SKM-1 treated with dmso at 0.1 percent for 144 hours (cell line): ENCODE results near the gene TWF1.
"Not testable (repeated sequence)": the region's sequence is repeated elsewhere in the genome, so short reads cannot be mapped to it uniquely, and the experiment has no call there.

Experiments
- DNase-seq: peaks from one replicate; lab custom pipeline; 2025; ENCODE audit not compliant: unreplicated experiment; lab: John Stamatoyannopoulos, UW

Gene TWF1

DNA sequence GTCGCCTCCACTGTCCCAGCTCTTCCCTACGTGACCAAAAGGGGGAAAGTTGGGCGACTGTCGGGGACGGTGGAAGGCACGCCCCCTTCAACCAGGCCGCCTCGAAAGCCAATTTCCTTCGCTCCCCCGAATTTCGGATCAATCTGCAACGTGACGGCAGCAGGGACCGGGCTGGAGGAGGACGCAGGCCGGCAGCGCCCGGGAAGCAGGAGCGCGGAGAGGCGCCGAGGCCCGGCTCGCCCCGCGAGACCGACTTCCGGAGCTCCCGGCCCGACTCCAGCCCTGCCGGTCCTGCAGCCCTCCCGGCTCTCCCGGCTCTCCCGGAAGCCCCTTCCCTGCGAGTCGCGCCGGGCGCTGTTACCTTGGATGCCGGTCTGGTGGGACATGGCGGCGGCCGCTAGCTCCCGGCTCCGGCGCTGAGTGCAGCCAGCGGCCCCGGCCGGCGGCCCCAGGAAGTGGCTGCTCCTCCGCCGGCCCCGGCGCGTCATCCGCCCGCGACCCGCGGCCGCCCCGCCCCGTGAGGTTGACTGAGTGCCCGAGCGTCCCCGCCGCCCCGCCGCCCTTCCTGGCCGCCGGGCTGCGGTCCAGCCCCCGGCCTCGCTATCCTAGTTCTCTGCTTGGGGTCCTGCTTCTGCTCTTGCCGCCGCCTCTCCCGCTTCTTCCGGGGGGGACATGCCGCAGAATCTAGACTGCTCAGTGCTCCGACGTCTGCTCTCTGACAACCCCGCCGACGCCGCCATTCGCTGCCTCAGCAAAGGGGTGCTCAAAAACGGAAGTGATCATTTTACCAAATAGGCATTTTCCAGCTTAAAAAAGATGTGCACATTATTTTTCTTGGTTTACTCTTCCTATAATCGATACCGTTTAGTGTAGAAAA lies at the start of gene TWF1:
TWF1 (minus strand) TSS at position 458 of the 877 bp plus-strand sequence; CDS start at position 386, 72 bp downstream.
- DNase-seq: peak; percentile 38

DNA sequence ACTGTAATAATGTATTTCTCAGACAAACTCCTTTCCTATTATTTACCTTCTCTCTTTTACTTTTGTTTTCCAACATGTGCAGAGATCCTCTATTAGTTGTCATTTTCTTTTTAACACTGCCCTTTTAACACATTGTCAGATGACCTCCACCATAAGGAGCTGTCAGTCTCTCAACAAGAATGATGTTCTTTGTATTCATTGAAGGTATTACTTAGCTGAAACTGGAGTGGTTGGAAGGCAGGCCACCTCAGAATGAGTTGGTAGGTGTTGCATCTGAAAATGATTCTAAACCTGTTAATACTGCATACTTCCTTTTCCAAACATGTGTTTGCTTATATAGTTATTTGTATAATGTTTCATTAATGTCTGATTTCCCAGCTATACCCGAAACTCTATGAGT lies 46.6 kb upstream of the TWF1 start:
- no peak for DNase-seq

DNA sequence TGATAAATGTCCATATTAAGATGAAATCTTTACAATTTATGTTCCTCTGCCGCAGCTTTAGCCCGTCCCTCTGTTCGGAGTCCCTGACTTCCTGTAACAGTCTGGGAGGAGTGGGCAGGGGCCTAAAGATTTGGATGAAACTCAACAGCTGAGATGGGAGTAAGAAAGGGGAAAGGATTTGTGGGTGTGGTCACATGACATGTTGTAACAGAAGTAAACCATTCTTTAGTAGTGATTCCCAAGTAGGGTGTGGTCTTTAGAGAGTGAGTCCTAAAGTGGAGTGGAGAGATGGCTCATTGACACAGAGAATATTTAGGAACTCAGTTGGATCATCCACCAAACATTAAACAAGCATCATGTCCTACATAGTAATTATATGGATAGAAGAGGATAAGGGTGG lies 42.7 kb upstream of the TWF1 start:
- no peak for DNase-seq

DNA sequence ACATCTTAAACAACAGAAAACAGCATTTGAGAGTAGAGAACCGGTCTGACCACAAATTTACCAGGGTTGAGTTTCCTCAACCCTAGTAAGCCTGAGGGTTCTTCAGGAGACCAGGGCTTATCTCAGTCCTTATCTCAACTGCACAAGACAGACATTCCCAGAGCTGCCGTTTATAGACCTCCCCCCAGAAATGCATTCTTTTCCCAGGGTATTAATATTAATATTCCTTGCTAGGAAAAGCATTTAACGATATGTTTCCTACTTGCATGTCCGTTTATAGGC lies 42.0 kb upstream of the TWF1 start:
- no peak for DNase-seq

DNA sequence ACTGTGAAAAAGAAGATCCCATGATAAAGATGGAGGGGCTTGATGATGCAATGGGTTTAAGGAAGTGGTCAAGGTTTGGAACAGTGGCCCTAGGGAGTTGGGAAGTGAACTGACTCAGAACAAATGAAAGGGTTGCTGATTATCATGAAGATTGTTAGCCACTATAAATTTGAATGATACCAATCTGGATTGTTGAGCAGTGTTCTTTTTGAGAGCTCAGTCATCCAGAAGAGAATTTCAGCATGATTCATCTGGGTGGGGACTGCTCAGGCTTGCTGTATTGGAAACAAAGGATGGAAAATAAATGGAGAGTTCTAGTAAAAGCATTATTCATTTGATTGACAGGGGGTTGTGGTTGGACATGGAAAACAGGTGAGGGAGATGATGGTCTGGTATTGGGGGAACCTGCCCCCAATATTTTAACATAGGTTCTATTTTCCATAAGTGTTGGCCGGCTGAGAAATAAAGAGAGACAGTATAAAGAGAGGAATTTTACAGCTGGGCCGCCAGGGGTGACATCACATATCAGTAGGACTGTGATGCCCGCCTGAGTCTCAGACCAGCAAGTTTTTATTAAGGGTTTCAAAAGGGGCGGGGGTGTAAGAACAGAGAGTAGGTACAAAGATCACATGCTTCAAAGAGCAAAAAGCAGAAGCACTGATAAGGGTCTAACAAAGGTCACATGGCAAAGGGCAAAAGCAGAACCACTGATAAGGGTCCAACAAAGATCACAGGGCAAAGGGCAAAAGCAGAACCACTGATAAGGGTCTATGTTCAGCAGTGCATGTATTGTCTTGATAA lies 41.5 kb upstream of the TWF1 start:
- DNase-seq: not testable (repeated sequence)

DNA sequence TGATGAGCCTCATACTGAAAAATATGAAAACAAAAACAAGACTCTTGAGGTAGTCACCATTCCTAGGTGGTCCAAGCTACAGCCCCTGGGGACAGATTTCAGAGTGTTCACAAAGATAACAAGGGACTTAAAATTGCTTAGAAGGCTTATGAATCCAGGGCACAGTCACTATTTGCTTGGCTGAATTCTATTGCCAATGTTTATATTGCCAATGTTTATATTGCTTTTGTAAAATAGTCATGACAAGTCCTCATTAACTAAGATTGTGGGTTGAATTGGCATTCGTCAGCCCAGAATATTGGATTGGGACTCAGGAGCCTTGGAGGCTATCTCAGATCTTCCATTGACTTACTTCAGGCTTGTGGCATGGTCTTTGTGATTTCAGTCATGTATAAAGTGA lies 36.1 kb upstream of the TWF1 start:
- DNase-seq: no peak

DNA sequence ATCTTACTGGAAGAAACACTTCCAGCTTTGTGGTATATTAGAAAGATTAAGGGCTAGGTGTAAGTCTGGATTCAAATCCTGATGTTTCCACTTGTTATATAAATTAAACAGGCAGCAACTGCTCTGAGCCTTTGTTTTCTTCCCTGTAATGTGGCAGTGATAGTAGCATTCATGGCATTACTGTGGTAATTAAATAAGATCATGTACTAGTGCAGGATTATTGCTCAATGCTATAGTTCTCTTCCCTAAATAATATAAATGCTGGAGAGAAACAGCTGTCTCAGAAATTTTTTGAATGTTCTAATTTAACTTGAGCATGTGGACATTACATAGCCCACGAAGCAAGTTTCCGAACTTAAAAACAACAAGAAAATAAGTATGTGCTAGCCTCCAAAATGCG lies 35.1 kb upstream of the TWF1 start:
- no peak for DNase-seq

DNA sequence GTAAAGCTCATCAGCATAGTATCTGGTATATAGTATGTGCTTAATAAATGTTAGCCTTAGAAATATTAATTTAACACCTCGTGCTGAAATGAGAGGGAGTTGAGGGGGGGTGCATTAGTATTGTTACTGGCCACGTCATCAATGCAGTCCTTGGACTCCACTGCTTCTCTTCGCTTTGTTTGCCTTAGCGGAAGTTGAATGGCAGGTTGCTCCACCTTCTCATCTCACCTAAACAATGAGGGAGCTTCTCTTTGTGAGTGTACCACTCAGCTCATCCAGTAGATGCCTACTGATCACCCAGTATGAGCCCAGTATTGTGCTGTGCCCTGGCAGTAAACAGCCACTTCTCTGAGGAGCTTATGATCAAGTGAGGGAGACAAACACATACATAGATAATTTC lies 34.2 kb upstream of the TWF1 start:
- no peak for DNase-seq

DNA sequence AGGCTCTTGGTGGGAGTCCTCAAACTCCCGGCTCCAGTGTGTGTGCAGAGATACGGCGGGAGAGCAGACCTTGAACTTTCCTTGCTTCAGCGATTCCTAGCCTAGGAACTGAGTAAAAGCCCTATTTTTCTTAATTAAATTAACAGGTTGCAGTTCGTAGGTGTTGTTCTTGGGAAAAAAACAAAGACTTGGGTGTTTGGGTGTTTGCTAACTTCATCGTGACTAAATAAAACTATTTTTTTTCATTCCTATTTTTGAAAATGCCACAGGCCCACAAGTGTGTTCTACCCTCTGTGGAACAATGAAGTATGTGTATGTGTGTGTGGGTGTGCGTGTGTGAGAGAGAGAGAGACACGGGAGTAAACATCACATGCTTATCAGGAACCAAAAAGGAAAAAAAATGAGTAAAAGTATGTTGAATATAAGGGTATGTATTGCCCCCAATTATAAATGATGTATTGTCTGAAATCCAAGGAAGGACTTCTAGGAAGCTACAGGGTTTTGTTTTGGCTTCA lies 30.4 kb upstream of the TWF1 start:
- no peak for DNase-seq

DNA sequence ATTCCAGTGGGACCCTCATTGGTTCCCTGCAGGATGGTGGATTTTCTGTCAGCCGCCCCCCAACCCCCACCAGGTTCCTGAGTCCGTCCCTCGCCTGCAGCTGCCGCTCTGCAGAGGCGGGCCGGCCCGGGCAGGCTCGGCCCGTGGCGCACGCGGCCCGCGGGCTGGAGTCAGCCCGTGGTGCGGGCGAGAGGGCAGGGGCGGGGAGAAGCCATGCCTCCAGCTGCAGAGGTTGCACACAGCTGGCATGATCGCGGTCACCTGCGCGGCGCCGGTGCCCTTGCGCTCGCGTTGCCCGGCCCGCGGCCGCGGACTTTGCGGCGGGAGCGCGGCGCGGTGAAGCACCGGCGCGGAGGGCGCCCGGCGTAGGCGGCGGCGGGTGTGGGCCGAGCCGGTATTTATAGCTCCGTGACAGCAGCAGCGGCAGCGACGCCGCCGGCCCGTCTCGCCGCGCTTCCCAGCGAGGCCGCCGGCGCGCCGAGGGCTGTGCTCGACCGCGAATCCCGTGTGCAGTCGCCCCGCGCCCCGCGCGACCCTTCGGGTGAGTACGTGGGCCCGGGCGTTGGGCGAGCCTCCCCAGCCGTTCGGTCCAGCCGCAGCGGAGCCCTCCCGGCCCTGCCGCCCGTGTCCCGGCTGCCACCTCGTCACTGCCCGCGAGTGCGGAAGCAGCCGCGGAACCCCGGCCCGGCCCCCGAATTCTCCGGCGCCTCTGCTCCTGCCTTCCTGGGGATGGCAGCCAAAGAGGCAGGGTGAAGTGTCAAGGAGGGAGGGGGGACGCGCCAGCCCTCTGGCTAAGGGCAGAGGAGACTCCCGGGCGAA lies 29.7 kb upstream of the TWF1 start, which contains the start of gene TMEM117:
TMEM117 (plus strand) TSS at position 426 of the 819 bp plus-strand sequence.
- no peak for DNase-seq

DNA sequence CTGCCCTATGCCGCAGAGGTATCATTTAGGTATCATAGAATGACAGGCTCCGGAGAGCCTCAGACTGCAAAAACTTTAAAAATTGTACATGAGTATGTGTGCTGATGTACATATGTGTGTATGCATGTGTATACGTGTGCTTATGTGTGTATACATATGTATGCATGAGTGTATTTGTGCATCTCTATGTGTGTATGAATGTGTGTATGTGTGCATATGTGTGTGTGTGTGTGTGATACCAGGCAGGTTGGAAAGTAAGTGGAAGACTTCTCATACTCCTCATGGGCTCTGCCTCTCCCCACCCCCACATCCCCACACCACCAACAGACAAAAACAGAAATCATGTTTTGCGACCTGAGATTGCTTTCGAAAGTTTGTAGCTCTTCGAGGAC lies 29.1 kb upstream of the TWF1 start:
- no peak for DNase-seq

DNA sequence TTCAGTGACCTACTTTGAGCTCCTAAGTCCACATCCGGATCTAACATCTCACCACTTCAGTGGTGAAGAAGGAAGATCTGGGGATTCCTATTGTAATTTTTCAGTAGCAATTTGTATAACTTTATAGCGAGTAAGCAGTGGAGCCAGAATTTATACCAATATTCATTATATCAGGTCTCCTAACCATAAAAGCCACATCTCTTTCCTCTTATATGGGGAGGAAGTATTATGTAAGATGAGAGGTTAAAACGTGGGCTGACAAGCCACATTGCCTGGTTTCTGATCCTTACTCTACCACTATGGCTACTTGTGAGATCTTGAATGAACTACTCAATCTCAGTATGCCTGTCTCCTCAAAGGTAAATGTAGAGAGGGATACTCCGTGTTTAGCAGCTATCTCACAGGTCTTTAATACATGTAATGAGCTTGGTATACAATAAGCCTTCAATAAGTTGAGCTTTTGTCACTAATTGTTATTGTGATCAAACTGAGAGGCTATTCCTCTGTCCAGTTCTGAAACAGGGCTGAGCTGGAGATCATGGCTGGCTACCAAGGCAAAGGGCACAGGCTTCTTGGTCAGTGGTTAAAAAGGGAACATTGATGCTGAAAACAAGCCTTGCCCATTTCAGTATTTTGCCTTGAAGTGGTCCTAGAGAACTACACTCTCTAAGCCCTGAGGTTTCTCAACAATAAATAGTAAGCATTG lies 26.5 kb upstream of the TWF1 start:
- DNase-seq: no peak

DNA sequence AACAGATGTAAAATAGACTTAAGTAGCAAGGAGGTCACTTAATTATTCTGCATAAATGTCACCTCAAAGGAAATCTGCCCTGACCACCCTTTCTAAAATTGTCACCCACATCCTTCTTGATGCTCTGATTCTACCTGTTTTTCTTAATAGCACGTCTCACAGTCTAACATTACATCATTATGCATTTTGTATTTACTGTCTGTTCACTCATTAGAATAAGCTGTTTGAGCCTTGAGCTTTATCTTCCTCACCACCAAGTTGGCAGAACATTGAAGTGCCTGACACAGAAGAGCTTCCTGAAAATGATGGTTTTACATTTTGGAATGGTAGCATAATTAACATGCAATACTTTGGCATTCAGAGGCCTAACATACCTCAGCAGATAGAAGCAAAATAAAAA lies 21.0 kb upstream of the TWF1 start:
- no peak for DNase-seq

DNA sequence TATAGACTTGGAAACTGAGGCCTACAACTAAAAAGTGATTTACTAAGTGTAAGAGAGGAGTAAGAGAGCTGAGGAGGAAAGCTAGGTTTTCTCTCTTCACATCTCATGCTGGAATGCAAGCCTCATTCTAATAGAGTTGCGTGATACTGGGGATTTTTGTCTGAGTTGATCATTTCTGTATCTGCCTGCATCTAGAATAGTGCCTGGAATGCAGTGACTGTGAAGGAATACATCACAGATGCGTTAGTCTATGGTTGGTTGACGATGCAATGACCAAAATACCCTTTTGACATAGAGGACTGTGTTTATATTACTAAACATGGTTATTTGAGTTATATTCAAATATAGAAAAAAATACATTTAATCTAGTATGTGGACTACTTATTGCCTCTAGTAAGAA lies 20.6 kb upstream of the TWF1 start:
- no peak for DNase-seq

DNA sequence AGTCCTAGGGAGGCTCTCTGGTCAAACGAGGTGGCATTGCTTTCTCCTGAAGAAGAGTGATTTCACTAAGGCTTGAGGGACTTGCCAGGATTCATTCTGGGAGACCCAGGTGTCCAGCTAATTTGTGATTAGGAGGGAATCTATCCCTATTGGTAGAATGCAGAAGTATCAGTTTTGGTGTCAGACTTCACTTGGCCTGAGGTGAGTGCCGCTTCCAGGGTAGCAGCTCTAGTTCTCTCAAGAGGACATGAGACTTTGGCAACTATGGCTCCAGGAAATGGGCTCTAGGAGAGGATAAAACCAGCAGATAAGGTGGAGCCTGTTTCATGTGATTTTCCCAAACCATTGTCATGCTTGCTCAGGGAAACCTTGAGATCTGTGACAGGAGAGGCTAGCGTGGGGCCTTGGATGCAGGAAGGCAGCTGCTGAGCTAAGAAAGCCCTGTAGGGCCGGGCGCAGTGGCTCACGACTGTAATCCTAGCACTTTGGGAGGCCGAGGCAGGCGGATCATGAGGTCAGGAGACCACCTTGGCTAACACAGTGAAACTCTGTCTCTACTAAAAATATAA lies 18.2 kb upstream of the TWF1 start:
- no peak for DNase-seq

DNA sequence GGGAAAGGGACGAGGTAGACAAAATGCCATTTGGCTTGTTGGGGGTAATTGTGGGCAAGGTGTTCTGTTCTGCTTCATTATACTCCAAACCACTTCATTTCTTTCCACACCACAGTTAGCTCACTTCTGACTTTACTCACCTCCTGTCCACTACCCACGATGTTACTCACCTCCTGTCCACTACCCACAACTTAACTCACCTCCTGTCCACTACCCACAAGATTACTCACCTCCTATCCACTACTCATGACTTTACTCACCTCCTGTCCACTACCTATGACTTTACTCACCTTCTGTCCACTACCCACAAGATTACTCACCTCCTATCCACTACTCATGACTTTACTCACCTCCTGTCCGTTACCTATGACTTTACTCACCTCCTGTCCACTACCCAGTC lies 10.1 kb upstream of the TWF1 start:
- DNase-seq: no peak

DNA sequence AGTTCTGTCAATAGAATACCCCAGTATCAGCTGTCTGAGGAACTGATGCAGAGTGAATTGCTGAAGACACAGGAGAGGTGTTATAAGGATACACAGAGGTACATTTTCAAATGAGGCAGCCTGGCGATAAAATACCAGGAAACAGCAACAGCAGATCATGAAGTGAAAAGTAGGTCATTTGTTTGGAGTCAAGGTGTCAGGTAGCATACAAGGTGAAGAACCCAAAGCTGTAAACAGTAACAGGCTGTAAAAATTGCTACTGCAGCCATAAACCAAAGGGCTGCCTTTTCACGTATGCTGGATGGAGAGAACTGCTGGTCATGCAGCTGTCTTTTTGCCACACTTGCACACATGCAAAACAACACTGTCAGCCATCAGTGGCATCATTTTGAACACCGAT lies 9.3 kb upstream of the TWF1 start:
- DNase-seq: no peak

DNA sequence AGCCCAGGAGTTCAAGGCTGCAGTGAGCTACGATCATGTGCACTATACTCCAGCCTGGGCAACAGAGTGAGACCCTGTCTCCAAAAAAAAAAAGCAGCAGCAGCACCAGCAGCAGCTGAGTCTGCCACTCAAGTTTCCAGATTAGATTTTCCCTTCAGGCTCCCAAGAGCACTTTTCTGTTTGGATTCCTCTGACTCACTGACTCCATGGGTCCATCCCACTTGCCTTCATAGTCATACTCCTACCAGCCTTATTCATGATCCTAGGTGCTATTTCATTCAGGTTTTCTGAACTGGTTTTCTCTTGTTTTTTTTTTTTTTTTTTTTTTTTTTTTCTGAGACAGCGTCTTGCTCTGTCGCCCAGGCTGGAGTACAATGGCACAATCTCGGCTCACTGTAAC lies 6.8 kb upstream of the TWF1 start:
- DNase-seq: no peak

DNA sequence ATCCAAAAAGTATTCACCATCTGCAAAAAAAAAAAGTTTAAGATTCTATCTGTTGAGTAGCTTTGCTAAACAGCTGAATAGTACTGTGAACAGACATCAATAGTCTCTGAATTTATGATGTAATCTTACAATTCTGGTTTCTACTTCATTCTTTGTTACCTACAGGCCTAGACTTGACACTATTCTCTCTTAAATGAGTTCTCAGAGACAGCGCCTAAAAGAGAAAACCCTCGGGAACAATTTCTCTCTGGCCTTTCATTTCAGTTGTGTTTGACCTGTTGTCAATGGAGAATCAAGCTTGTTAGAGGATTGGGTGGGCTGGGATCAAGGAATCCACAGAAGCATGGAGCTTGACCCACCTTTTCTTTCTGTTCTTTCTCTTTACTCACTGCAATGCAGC lies 5.9 kb upstream of the TWF1 start:
- no peak for DNase-seq

DNA sequence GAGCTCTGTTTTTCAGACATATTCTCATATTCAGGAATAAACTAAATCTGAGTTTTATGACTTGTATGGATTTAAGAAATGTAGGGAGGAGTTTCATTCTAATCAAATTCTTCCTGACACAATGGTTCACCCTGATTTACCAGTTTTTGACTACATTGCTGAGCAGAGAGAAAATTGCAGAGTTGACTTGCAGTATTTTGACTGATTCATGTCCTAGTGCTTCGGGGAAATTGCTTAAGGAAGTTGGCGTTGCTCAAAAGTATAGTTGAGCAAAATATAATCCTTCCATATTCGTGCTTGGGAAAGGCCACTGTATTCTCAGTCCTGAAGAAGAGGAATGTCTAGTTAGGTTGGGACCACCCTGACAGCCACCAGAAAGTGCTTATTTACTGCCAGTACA lies 1.3 kb upstream of the TWF1 start:
- no peak for DNase-seq

DNA sequence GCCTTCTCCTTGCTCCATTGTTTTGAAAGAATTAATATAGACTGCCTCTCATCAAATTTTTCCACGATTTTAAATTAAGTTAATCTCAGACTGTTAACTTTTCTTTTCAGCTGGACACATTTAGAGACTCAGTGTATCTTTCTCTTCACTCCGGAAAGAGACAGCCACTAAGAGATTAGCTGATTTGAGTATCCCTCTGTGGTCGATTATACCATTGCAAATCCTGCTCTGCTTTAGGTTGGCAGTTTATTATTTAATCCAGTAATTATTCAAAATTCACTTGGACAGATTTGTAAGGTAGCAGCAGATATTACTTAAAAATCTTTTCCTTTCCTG lies 588 bp upstream of the TWF1 start:
- no peak for DNase-seq
